H1 (cell line): ENCODE measurements around the gene NUDT12. TPM values are rescaled to one million over a fixed set of nuclear protein-coding genes. Genes with fewer than 3 reads are reported as not detected.

Experiments used
- CTCF ChIA-PET: fragments of 300-600 bp; sonication (Branson Sonifier 250); formaldehyde crosslinking; loops from one replicate; lab custom pipeline; 2021; ENCODE audit not compliant: partially characterized antibody; lab: Charles Lee
- POLR2A ChIA-PET: fragments of 300-600 bp; sonication (Branson Sonifier 250); formaldehyde crosslinking; loops from one replicate; lab custom pipeline; 2021; ENCODE audit warnings: inconsistent platforms; ENCODE audit not compliant: partially characterized antibody; lab: Charles Lee
- DNase-seq, 2 experiments: peaks; one replicate each; pipeline versions ENCODE4 v3.0.0 to v3.0.0-alpha.2; 2010 to 2022; ENCODE audit warnings: low spot score in 2 of 2, low read depth in 1 of 2, mixed read lengths in 1 of 2
- FAIRE-seq: peaks from 2 replicates; lab custom pipeline; 2011; peaks lifted over from hg19 to GRCh38; lab: Jason Lieb, UNC
- H2AFZ ChIP-seq: 2 replicates; pipeline ENCODE4 v1.8.1; 2012; ENCODE audit warnings: low read length, inconsistent platforms
- H2AK5ac ChIP-seq: 2 replicates; pipeline ENCODE4 v1.6.1; 2013; ENCODE audit warnings: low read depth, low read length
- H2BK120ac ChIP-seq: replicated peaks from 2 replicates; pipeline ENCODE3; 2013; ENCODE audit warnings: low read depth, low read length, inconsistent platforms
- H2BK12ac ChIP-seq: 2 replicates; pipeline ENCODE4 v1.6.1; 2013; ENCODE audit warnings: low read depth, low read length
- H2BK15ac ChIP-seq: 2 replicates; pipeline ENCODE4 v1.6.1; 2013; ENCODE audit warnings: low read length
- H2BK20ac ChIP-seq: 2 replicates; pipeline ENCODE4 v1.6.1; 2013; ENCODE audit warnings: low read length
- H2BK5ac ChIP-seq: 2 replicates; pipeline ENCODE4 v1.6.1; 2013; ENCODE audit warnings: low read depth, low read length
- H3K14ac ChIP-seq: 2 replicates; pipeline ENCODE4 v1.6.1; 2013; ENCODE audit warnings: inconsistent platforms; ENCODE audit not compliant: insufficient read length
- H3K18ac ChIP-seq: 2 replicates; pipeline ENCODE4 v1.6.1; 2013; ENCODE audit warnings: low read length; ENCODE audit errors: extremely low read depth
- H3K23ac ChIP-seq: 2 replicates; pipeline ENCODE4 v1.6.1; 2013; ENCODE audit warnings: inconsistent platforms; ENCODE audit not compliant: insufficient read length
- H3K23me2 ChIP-seq: 2 replicates; pipeline ENCODE4 v1.6.1; 2013; ENCODE audit warnings: low read depth, low read length
- H3K27ac ChIP-seq: 2 replicates; pipeline ENCODE4 v1.6.1; 2011; ENCODE audit warnings: low read depth, low read length, inconsistent platforms
- H3K27me3 ChIP-seq, 4 experiments: replicated peaks in 1 of 4; 1 replicate in 1 of 4; 2 replicates in 3 of 4; pipeline versions ENCODE4 v1.6.1 to v1.8.1; 2011 to 2013; ENCODE audit warnings: low read length in 3 of 4, mild to moderate bottlenecking in 3 of 4, inconsistent platforms in 2 of 4, mixed read lengths in 2 of 4, moderate library complexity in 1 of 4; ENCODE audit not compliant: control insufficient read depth in 3 of 4, insufficient read depth in 3 of 4; ENCODE audit errors: extremely low read depth in 1 of 4
- H3K36me3 ChIP-seq, 4 experiments: 2 replicates each; pipeline versions ENCODE4 v1.6.1 to v1.8.1; 2011 to 2013; ENCODE audit warnings: mild to moderate bottlenecking in 4 of 4, low read length in 3 of 4, moderate library complexity in 2 of 4, control low read depth in 1 of 4, inconsistent platforms in 1 of 4; ENCODE audit not compliant: insufficient read depth in 4 of 4, control insufficient read depth in 2 of 4
- H3K4ac ChIP-seq: replicated peaks from 2 replicates; pipeline ENCODE3; 2013; ENCODE audit warnings: low read length, low read depth, mixed read lengths, inconsistent platforms; ENCODE audit not compliant: insufficient read length
- H3K4me1 ChIP-seq, 4 experiments: replicated peaks in 1 of 4; 1 replicate in 1 of 4; 2 replicates in 3 of 4; pipeline versions ENCODE4 v1.6.1 to v1.8.1; 2011 to 2013; ENCODE audit warnings: low read length in 3 of 4, inconsistent platforms in 2 of 4, mixed read lengths in 1 of 4; ENCODE audit not compliant: insufficient read depth in 4 of 4, control insufficient read depth in 3 of 4
- H3K4me2 ChIP-seq, 2 experiments: 2 replicates each; pipeline versions ENCODE4 v1.6.1 to v1.8.1; 2011 to 2013; ENCODE audit warnings: low read depth in 2 of 2, low read length in 2 of 2, control low read depth in 1 of 2, inconsistent platforms in 1 of 2, mild to moderate bottlenecking in 1 of 2; ENCODE audit not compliant: insufficient read depth in 1 of 2
- H3K4me3 ChIP-seq, 4 experiments: fragments of 200-600, 300-600 bp in 1 of 4; sonication (generic), shearing (Covaris generic), sonication (Bioruptor Twin) in 1 of 4; 2 replicates each; pipeline versions ENCODE4 v1.5.1 to v1.8.1; 2011 to 2016; ENCODE audit warnings: low read length in 4 of 4, low read depth in 3 of 4, control low read depth in 2 of 4, inconsistent platforms in 2 of 4, mild to moderate bottlenecking in 2 of 4, mixed read lengths in 1 of 4, moderate library complexity in 1 of 4; ENCODE audit not compliant: insufficient read depth in 2 of 4; ENCODE audit errors: extremely low read depth in 1 of 4
- H3K56ac ChIP-seq: replicated peaks from 2 replicates; pipeline ENCODE3; 2013; ENCODE audit warnings: low read depth, mild to moderate bottlenecking, mixed read lengths, low read length, inconsistent platforms; ENCODE audit not compliant: insufficient read length
- H3K79me1 ChIP-seq: 2 replicates; pipeline ENCODE4 v1.6.1; 2013; ENCODE audit warnings: low read depth, low read length, control low read depth
- H3K79me2 ChIP-seq, 2 experiments: 2 replicates each; pipeline versions ENCODE4 v1.6.1 to v1.8.1; 2012 to 2013; ENCODE audit warnings: low read length in 2 of 2, mild to moderate bottlenecking in 2 of 2, inconsistent platforms in 1 of 2; ENCODE audit not compliant: insufficient read depth in 2 of 2, control insufficient read depth in 1 of 2
- H3K9ac ChIP-seq, 4 experiments: replicated peaks in 1 of 4; 1 replicate in 1 of 4; 2 replicates in 3 of 4; pipeline versions ENCODE4 v1.6.1 to v1.8.1; 2011 to 2013; ENCODE audit warnings: low read depth in 3 of 4, low read length in 3 of 4, control low read depth in 2 of 4, mild to moderate bottlenecking in 2 of 4, moderate library complexity in 2 of 4, inconsistent platforms in 1 of 4; ENCODE audit errors: extremely low read depth in 1 of 4
- H3K9me3 ChIP-seq, 2 experiments: 2 replicates each; pipeline versions ENCODE4 v1.6.1 to v1.8.1; 2012 to 2013; ENCODE audit warnings: mild to moderate bottlenecking in 2 of 2, moderate library complexity in 2 of 2, control low read depth in 1 of 2, inconsistent platforms in 1 of 2, low read depth in 1 of 2, low read length in 1 of 2, mixed read lengths in 1 of 2; ENCODE audit not compliant: insufficient read depth in 2 of 2
- H4K20me1 ChIP-seq, 2 experiments: replicated peaks in 1 of 2; 2 replicates each; pipeline versions ENCODE3 to v1.8.1; 2011 to 2013; ENCODE audit warnings: inconsistent platforms in 2 of 2, low read length in 2 of 2, mild to moderate bottlenecking in 1 of 2; ENCODE audit not compliant: insufficient read depth in 2 of 2, control insufficient read depth in 1 of 2
- H4K5ac ChIP-seq: 2 replicates; pipeline ENCODE4 v1.6.1; 2013; ENCODE audit warnings: low read length, low read depth, mixed read lengths, inconsistent platforms; ENCODE audit not compliant: insufficient read length
- H4K8ac ChIP-seq: 2 replicates; pipeline ENCODE4 v1.8.0; 2013; ENCODE audit warnings: mild to moderate bottlenecking, moderate library complexity, low read length, inconsistent platforms; ENCODE audit not compliant: insufficient read depth; ENCODE audit errors: extremely low read depth
- H4K91ac ChIP-seq: replicated peaks from 2 replicates; pipeline ENCODE3; 2013; ENCODE audit warnings: low read length, mixed read lengths, inconsistent platforms; ENCODE audit not compliant: insufficient read length
- BCL11A ChIP-seq, 2 experiments: IDR thresholded peaks; one replicate each; pipeline ENCODE4 v1.6.1; 2011; ENCODE audit warnings: low read depth in 2 of 2, low read length in 2 of 2, mild to moderate bottlenecking in 2 of 2
- RAD21 ChIP-seq, 2 experiments: IDR thresholded peaks in 1 of 2; conservative IDR thresholded peaks in 1 of 2; 2 replicates each; pipeline ENCODE4 v1.6.1; 2011; ENCODE audit warnings: low read depth in 2 of 2, low read length in 2 of 2, improper control_type of control experiment in 1 of 2, inconsistent platforms in 1 of 2, mild to moderate bottlenecking in 1 of 2, moderate library complexity in 1 of 2
- ZNF274 ChIP-seq: IDR thresholded peaks from 2 replicates; pipeline ENCODE4 v1.7.0; 2012; ENCODE audit warnings: low read length, borderline replicate concordance; ENCODE audit errors: extremely low read depth
- WGBS, 2 experiments: shearing (Covaris generic) in 1 of 2; methylation state at CpG; one replicate each; pipeline versions ENCODE4 v1.1.6 to v1.1.7; 2013 to 2015; ENCODE audit warnings: low lambda C conversion rate in 2 of 2, mixed read lengths in 2 of 2, inconsistent platforms in 1 of 2, low coverage in 1 of 2, missing lambda C conversion rate in 1 of 2; ENCODE audit not compliant: insufficient replicate concordance in 2 of 2, insufficient coverage in 1 of 2, insufficient read length in 1 of 2; ENCODE audit errors: extremely low coverage in 1 of 2, missing lambda C conversion rate in 1 of 2; 5-methylcytosine and 5-hydroxymethylcytosine counted together
- polyA plus RNA-seq, 7 experiments: library from polyadenylated mRNA; depleted of rRNA in 3 of 7; stranded (reverse) in 5 of 7; unstranded in 2 of 7; fragments of >200 nt in 5 of 7; fragments of 200-250 nt in 2 of 7; gene quantifications; 1 replicate in 5 of 7; 2 replicates in 1 of 7; 4 replicates in 1 of 7; pipeline versions ENCODE4 v1.2.1 to v1.2.3, GENCODE V29; 2011 to 2013; ENCODE audit warnings: missing spikeins in 2 of 7, mixed read lengths in 2 of 7
- total RNA-seq: library from RNA; stranded (reverse); fragmentation: NEBNext Ultra II Directional; extraction: Animal tissue kit (Norgen Biotek cat#: 25700); gene quantifications from 2 replicates; pipeline ENCODE4 v1.2.1, GENCODE V29; 2021
- TF ChIP-seq, protein P1 (sequence below), 3 experiments: IDR thresholded peaks; 1 replicate in 2 of 3; 2 replicates in 1 of 3; pipeline versions ENCODE4 v1.5.1 to v1.6.1; 2011; ENCODE audit warnings: low read length in 3 of 3, mild to moderate bottlenecking in 3 of 3, inconsistent platforms in 2 of 3, low read depth in 1 of 3, moderate library complexity in 1 of 3; ENCODE audit not compliant: insufficient read depth in 1 of 3; ENCODE audit errors: control extremely low read depth in 1 of 3
- TF ChIP-seq, protein P2 (sequence below): IDR thresholded peaks from 2 replicates; pipeline ENCODE4 v1.6.1; 2011; ENCODE audit warnings: low read length, improper control_type of control experiment

Gene NUDT12
- total and polyA plus RNA-seq, 2 of the 8 experiments (the other 6 are each of a cell fraction or from before 2014, with no cell fraction given) = 3.6 to 12.5 TPM

DNA sequence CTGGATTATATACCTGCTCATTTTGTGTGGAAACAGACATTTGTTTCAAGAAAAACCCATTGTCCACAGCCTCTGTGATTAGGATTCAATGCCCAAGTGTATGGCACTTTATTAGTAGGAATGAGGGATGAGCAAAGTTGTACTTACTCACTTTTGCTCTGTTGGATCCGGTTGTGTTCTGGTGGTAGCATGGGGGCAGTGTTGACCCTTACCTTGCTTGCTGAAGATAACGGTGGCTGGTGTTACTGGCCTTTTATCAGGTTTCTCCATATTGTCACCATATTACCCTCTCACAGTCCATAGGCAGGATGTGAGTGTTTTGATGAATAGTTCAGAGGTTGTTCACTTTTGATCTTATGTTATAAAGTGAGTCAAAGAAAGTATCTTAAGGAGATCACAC lies 42.7 kb upstream of the NUDT12 start:
- FAIRE-seq (no peak), DNase-seq (no peak)
- H2BK5ac ChIP-seq = no peak overlapping the region
- no peak overlapping the region for H2BK15ac ChIP-seq
- no peaks in the 10 kb centered on the region for H3K9me3 ChIP-seq
- H4K91ac ChIP-seq = no peak overlapping the region
- CTCF ChIA-PET = interaction anchor here (0.8 to 1.1 kb wide), 2 partner anchors 16 to 194 kb away, joined by 3 to 4 read pairs; no protein-coding TSS in a partner anchor
- H4K20me1 ChIP-seq = no peaks in the 10 kb centered on the region
- H3K23ac ChIP-seq = no peak overlapping the region
- H2BK20ac ChIP-seq = no peak overlapping the region
- H3K79me1 ChIP-seq = no peaks in the 10 kb centered on the region
- no peak overlapping the region for H4K8ac ChIP-seq
- no peak overlapping the region for H2BK120ac ChIP-seq
- 83% methylated on average over 2 of the region's 2 CpGs; no CpG with 5 or more reads in 1 of the 2 experiments for WGBS, 2 experiments
- no peak overlapping the region for H3K14ac ChIP-seq
- no peak overlapping the region for H3K4me2 ChIP-seq
- no peak overlapping the region for H3K56ac ChIP-seq
- peak; percentile 38 to 61 for TF ChIP-seq RAD21 (IDR thresholded peaks at IDR 0.05 in 1 of 2, conservative IDR thresholded peaks at IDR 0.05 in 1 of 2; ENCODE audit: low read depth in 2 of 2, low read length in 2 of 2)
- TF ChIP-seq, protein P1, sequence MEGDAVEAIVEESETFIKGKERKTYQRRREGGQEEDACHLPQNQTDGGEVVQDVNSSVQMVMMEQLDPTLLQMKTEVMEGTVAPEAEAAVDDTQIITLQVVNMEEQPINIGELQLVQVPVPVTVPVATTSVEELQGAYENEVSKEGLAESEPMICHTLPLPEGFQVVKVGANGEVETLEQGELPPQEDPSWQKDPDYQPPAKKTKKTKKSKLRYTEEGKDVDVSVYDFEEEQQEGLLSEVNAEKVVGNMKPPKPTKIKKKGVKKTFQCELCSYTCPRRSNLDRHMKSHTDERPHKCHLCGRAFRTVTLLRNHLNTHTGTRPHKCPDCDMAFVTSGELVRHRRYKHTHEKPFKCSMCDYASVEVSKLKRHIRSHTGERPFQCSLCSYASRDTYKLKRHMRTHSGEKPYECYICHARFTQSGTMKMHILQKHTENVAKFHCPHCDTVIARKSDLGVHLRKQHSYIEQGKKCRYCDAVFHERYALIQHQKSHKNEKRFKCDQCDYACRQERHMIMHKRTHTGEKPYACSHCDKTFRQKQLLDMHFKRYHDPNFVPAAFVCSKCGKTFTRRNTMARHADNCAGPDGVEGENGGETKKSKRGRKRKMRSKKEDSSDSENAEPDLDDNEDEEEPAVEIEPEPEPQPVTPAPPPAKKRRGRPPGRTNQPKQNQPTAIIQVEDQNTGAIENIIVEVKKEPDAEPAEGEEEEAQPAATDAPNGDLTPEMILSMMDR (IDR thresholded peaks at IDR 0.05; ENCODE audit: control extremely low read depth in 1 of 3, insufficient read depth in 1 of 3, low read depth in 1 of 3, low read length in 3 of 3) = peak in 2 of 3 experiments; percentile 13 to 19; a peak in 2 of 4 replicates
- no peak for TF ChIP-seq ZNF274
- TF ChIP-seq, protein P2, sequence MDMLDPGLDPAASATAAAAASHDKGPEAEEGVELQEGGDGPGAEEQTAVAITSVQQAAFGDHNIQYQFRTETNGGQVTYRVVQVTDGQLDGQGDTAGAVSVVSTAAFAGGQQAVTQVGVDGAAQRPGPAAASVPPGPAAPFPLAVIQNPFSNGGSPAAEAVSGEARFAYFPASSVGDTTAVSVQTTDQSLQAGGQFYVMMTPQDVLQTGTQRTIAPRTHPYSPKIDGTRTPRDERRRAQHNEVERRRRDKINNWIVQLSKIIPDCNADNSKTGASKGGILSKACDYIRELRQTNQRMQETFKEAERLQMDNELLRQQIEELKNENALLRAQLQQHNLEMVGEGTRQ = no peak
- TF ChIP-seq BCL11A (IDR thresholded peaks at IDR 0.05; ENCODE audit: low read depth in 2 of 2, low read length in 2 of 2) = no peak
- H3K79me2 ChIP-seq = no peaks in the 10 kb centered on the region
- H3K27me3 ChIP-seq = no peaks in the 10 kb centered on the region
- no peak overlapping the region for H3K4me3 ChIP-seq
- H3K9ac ChIP-seq = no peak overlapping the region
- H4K5ac ChIP-seq = no peak overlapping the region
- H2AFZ ChIP-seq = no peak overlapping the region
- no peak overlapping the region for H2BK12ac ChIP-seq
- no peaks in the 10 kb centered on the region for H3K4me1 ChIP-seq
- H3K23me2 ChIP-seq = no peaks in the 10 kb centered on the region
- no peaks in the 10 kb centered on the region for H3K36me3 ChIP-seq
- no peak overlapping the region for H3K4ac ChIP-seq
- H2AK5ac ChIP-seq = no peak overlapping the region
- POLR2A ChIA-PET = no interaction called here
- no peak overlapping the region for H3K27ac ChIP-seq
- no peak overlapping the region for H3K18ac ChIP-seq
